GM12864 (cell line): Measurements from ENCODE around the gene STIM1.

Experiments
- DNase-seq: peaks from one replicate; pipeline ENCODE4 v3.0.0-alpha.2; 2011; ENCODE audit warnings: low read depth
- H3K4me3 ChIP-seq: 2 replicates; pipeline ENCODE4 v1.5.1; 2011; ENCODE audit warnings: mild to moderate bottlenecking, low read depth, low read length, control low read depth
- TF ChIP-seq, protein P1 (sequence below): IDR thresholded peaks from 2 replicates; pipeline ENCODE4 v1.5.1; 2011; ENCODE audit warnings: low read depth, mild to moderate bottlenecking, moderate library complexity, low read length, control low read depth, inconsistent platforms; ENCODE audit errors: missing control alignments

The STIM1 gene

DNA sequence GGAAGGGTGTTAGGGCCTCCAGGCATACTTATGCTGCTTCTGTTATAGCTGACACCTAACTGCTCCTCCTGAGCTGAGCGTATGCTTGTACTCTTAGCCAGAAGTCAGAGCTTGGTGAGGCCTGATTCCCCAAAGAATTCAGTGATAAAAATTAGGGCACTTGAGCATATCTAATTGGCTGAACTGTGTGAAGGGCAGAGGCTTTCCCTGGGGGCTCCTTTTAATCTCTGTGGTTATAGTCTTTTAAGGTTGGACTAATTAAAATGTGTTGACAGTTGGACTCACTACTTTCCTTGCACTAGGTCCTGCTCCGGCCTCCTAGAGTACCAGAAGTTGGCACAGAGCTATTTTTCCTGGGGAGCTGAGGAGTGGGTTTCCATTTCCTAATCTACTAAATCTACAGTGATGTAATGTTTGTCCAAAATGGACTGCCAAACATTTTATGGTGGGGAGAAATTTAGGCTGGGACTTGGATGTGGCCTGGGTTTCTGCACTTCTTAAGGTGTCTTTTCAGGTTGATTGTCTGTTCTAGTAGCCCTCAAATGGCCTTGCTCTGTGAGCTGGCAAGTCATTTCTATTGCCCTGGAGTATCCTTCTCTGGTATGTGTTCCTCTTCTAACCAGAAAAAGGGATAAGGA, 18.4 kb downstream of the STIM1 start:
- H3K4me3 ChIP-seq, result no peak overlapping the region
- DNase-seq, result no peak
- TF ChIP-seq, protein P1, sequence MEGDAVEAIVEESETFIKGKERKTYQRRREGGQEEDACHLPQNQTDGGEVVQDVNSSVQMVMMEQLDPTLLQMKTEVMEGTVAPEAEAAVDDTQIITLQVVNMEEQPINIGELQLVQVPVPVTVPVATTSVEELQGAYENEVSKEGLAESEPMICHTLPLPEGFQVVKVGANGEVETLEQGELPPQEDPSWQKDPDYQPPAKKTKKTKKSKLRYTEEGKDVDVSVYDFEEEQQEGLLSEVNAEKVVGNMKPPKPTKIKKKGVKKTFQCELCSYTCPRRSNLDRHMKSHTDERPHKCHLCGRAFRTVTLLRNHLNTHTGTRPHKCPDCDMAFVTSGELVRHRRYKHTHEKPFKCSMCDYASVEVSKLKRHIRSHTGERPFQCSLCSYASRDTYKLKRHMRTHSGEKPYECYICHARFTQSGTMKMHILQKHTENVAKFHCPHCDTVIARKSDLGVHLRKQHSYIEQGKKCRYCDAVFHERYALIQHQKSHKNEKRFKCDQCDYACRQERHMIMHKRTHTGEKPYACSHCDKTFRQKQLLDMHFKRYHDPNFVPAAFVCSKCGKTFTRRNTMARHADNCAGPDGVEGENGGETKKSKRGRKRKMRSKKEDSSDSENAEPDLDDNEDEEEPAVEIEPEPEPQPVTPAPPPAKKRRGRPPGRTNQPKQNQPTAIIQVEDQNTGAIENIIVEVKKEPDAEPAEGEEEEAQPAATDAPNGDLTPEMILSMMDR, result no peak

- TF ChIP-seq, protein P1, result no peak
- DNase-seq, result no peak
- no peak overlapping the region for H3K4me3 ChIP-seq
Observed at GRCh38 chr11:3876613-3877012, 21.1 kb downstream of the STIM1 start.

DNA sequence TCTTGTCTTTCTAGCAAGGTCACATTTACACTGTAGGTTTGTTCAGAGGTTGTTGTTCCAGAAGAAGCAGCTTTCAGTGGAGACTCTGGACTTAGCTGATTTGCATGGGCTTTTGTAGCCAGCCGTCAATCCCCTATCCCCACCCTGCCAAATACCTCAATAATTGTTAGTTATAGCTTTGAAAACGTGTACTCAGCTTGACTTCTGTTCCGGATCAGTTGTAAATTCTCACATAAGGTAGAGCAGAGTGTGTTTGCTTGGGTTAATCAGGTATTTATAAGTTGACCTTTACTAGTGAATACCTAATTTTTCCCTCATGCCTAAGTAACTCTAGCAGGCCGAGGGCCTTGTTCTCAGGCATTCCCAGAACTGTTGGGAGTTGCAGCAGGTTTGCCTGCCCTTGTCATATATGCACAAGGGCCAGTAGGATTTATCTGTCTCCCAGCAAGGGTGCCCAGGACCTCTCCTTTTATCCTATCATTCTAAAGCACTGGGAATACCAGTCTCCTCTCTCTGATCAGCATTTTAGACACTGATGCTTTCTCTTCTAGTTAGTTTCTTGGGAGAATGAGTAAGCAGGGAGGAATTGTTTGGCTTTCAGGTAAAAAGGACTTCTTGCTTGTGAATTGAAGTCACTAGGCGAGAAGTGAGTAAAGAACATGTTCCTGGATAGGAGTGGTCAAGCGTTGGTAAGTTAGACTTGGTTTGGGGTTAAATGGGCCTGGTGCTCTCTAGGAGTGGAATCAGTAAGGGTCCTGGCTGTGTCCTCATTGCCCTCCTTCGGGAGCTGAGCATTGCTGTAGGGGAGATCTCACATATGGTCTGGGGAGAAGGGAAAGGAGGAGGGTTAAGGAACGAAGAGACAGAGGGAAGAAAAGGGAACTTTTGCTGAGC, 22.1 kb downstream of the STIM1 start:
- DNase-seq, result no peak
- H3K4me3 ChIP-seq, result no peak overlapping the region
- TF ChIP-seq, protein P1, result no peak

DNA sequence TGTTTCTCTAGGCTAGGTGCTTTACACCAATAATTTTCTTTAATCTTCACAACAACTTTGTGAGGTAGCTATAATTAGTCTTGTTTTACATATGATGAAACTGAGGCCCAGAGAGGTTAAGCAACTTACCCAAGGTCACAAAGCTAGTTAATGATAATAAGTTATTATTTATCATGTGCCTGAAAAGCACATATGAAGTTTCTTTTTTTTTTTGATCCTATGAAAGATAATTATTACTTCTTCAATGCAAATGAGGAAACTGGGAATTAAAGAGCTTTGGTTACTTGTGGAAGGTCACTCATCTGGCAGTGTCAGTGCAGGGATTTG, 22.8 kb downstream of the STIM1 start:
- TF ChIP-seq, protein P1, result no peak
- no peak overlapping the region for H3K4me3 ChIP-seq
- no peak for DNase-seq

- TF ChIP-seq, protein P1, result no peak
- peak overlapping the region; percentile 6; the same call in 1 of the 2 replicates for H3K4me3 ChIP-seq
- DNase-seq, result no peak
Observed at GRCh38 chr11:3879216-3879966, 23.9 kb downstream of the STIM1 start.

DNA sequence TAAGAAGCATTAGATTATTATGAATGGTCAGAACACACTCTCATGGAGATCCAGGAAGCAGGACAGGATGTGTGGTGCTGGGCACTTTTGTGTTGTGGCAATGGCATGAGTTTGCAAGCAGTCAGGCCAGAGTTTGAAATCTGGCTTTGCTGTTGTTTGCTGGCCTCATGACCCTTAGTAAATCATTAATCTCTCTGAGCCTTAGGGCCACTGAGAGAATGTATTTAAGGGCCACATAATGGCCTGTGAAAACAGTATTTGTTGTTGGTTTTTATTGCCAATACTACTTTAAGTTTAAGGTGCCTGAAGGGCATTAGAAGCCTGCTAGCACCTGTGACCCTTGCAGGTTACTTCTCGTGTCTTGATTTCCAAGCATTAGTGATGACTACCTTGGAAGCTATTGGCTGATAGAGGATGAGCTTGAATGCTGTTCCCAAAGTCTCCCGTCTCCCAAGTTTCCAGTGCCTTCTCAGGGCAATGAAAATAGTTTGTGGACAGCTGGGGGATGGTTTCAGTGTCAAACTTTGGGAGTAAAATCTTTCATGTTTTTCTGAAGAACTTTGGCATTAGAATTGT, 24.6 kb downstream of the STIM1 start:
- no peak for DNase-seq
- TF ChIP-seq, protein P1, result no peak
- no peak overlapping the region; the same call in 1 of the 2 replicates for H3K4me3 ChIP-seq
